IPS-NIHi7 (cell line): ENCODE measurements around the gene ARSJ.
"Not testable (repeated sequence)": the region's sequence is repeated elsewhere in the genome, so short reads cannot be mapped to it uniquely, and the experiment has no call there.

Experiments used
- DNase-seq: peaks from one replicate; pipeline ENCODE4 v3.0.0; 2012; ENCODE audit warnings: mixed read lengths; ENCODE audit errors: extremely low spot score

ARSJ gene

GRCh38 chr4:113958766-113959538 lies 20.5 kb downstream of the ARSJ start:
- DNase-seq = no peak

GRCh38 chr4:113957956-113958355 lies 21.5 kb downstream of the ARSJ start:
- no peak for DNase-seq

GRCh38 chr4:113955948-113956347 lies 23.5 kb downstream of the ARSJ start:
- DNase-seq = no peak

GRCh38 chr4:113955411-113955810 lies 24.0 kb downstream of the ARSJ start:
- no peak for DNase-seq

GRCh38 chr4:113953888-113954287 lies 25.6 kb downstream of the ARSJ start:
- DNase-seq = no peak

- peak; percentile 74 for DNase-seq
Observed at GRCh38 chr4:113952452-113953029, 26.9 kb downstream of the ARSJ start.

- no peak for DNase-seq
Observed at GRCh38 chr4:113951263-113951662, 28.2 kb downstream of the ARSJ start.

GRCh38 chr4:113950207-113950606 lies 29.2 kb downstream of the ARSJ start:
- DNase-seq = no peak

GRCh38 chr4:113947484-113947883 lies 32.0 kb downstream of the ARSJ start:
- DNase-seq = no peak

GRCh38 chr4:113945906-113946305 lies 33.5 kb downstream of the ARSJ start:
- DNase-seq = no peak

- no peak for DNase-seq
Observed at GRCh38 chr4:113943863-113944262, 35.6 kb downstream of the ARSJ start.

- no peak for DNase-seq
Observed at GRCh38 chr4:113943085-113943484, 36.4 kb downstream of the ARSJ start.

- DNase-seq = no peak
Observed at GRCh38 chr4:113941836-113942235, 37.6 kb downstream of the ARSJ start.

- DNase-seq = not testable (repeated sequence)
Observed at GRCh38 chr4:113940103-113940502, 39.3 kb downstream of the ARSJ start.

- DNase-seq = no peak
Observed at GRCh38 chr4:113935190-113935589, 44.3 kb downstream of the ARSJ start.

GRCh38 chr4:113924706-113925105 lies 54.7 kb downstream of the ARSJ start:
- DNase-seq = not testable (repeated sequence)

- DNase-seq = no peak
Observed at GRCh38 chr4:113921089-113921794, 58.2 kb downstream of the ARSJ start.

- no peak for DNase-seq
Observed at GRCh38 chr4:113919611-113920010, 59.8 kb downstream of the ARSJ start.

- no peak for DNase-seq
Observed at GRCh38 chr4:113919145-113919544, 60.3 kb downstream of the ARSJ start.

GRCh38 chr4:113908829-113909228 lies 70.6 kb downstream of the ARSJ start:
- no peak for DNase-seq

GRCh38 chr4:113907559-113907958 lies 71.9 kb downstream of the ARSJ start:
- DNase-seq = no peak

GRCh38 chr4:113905301-113905700 lies 74.1 kb downstream of the ARSJ start:
- DNase-seq = no peak

GRCh38 chr4:113904877-113905276 lies 74.6 kb downstream of the ARSJ start:
- no peak for DNase-seq
